HUES6 (cell line): ENCODE results near the gene CDC73.
"Not testable (repeated sequence)": the region's sequence is repeated elsewhere in the genome, so short reads cannot be mapped to it uniquely, and the experiment has no call there.

Experiments
- H3K27ac ChIP-seq: 2 replicates; pipeline ENCODE4 v1.7.0; 2013; ENCODE audit warnings: low read depth, mild to moderate bottlenecking, low read length, inconsistent platforms
- H3K27me3 ChIP-seq: 2 replicates; pipeline ENCODE4 v1.6.1; 2013; ENCODE audit warnings: low read length; ENCODE audit not compliant: control insufficient read depth, insufficient read depth
- H3K36me3 ChIP-seq: 2 replicates; pipeline ENCODE4 v1.6.1; 2013; ENCODE audit warnings: low read length; ENCODE audit not compliant: control insufficient read depth, insufficient read depth
- H3K4me1 ChIP-seq: 2 replicates; pipeline ENCODE4 v1.6.1; 2013; ENCODE audit warnings: low read length; ENCODE audit not compliant: control insufficient read depth, insufficient read depth
- H3K4me3 ChIP-seq: 2 replicates; pipeline ENCODE4 v1.5.1; 2013; ENCODE audit warnings: low read depth, low read length
- H3K9ac ChIP-seq: one replicate; pipeline ENCODE4 v1.6.1; 2013; ENCODE audit warnings: mild to moderate bottlenecking, low read length
- H3K9me3 ChIP-seq: 2 replicates; pipeline ENCODE4 v1.6.1; 2013; ENCODE audit warnings: low read depth, low read length; ENCODE audit not compliant: control insufficient read depth, insufficient read depth

CDC73 gene

DNA sequence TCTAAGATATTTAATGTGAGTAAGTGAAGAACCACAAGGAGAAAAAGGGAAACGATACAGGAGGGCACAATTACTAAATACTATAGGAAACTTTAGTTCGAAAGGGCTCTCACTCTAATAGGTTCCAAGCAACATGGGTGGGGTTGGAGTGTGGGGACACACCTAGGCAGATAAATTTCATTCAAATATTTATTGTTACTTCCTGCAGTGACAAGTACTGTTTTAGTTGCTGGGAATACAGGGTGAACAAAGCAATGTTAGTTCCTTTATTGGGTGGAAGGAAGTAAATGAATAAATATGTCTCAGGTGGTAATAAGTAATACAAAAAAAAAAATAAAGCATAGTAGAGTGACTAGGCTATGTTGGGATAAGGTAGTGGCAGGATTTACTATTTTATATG, 137.8 kb downstream of the CDC73 start:
- no peak overlapping the region for H3K9ac ChIP-seq
- no peaks in the 10 kb centered on the region for H3K9me3 ChIP-seq
- no peaks in the 10 kb centered on the region for H3K4me1 ChIP-seq
- H3K27me3 ChIP-seq, result no peaks in the 10 kb centered on the region
- H3K4me3 ChIP-seq, result no peak overlapping the region
- H3K36me3 ChIP-seq, result peaks cover 13% of the 10 kb centered on the region
- no peak overlapping the region for H3K27ac ChIP-seq

DNA sequence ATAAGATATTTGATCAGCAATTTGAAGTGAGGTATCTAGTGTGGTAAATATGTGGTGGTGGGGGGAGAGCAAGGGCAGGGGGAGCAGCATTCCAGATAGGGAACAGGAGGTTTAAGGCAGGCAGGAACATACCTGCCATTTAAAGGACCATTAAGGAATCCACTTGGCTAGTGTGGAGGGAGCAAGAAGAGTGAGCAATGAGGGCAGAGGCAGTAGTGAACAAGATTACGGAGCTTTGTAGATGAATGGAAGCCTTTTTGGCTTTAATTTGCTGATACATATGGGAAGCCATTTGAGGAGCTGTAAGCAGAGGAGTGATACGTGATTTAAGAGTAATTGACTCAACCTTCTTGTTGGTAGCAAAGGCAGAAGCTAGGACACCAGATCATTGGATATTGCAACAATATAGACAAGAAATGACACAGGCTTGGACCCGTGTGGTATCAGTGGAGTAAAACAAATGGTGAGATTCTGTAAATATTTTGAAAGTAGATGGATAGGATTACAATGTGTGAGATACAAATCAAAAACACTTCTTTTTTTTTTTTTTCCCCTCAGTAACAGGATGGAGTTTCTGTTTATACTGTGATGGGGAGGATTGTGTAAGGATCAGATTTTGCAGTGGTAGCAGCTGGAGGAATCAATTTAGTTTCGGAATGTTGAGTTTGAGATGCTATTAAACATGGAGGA, 138.4 kb downstream of the CDC73 start:
- H3K36me3 ChIP-seq, result peaks cover 13% of the 10 kb centered on the region
- no peak overlapping the region for H3K4me3 ChIP-seq
- H3K27ac ChIP-seq, result no peak overlapping the region
- no peak overlapping the region for H3K9ac ChIP-seq
- no peaks in the 10 kb centered on the region for H3K9me3 ChIP-seq
- H3K4me1 ChIP-seq, result no peaks in the 10 kb centered on the region
- no peaks in the 10 kb centered on the region for H3K27me3 ChIP-seq

DNA sequence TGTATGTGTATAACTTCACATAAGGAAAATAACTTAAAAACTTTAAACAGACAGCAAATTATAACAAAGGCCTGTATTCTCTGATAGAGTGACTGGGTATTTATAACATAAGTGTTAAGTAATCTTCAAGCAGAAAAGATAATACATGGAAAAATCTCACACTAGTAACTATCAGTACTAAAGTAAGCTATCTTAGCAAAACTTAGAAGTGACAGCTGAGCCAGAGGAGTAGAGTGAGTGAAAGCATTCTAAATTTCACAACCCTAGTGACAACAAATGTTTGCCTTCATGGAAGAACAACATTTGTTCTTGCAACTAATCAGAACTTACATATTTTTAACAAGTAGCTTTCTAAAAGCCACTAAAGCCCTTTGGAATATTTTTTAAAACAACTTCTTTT, 139.1 kb downstream of the CDC73 start:
- H3K36me3 ChIP-seq, result peaks cover 13% of the 10 kb centered on the region

DNA sequence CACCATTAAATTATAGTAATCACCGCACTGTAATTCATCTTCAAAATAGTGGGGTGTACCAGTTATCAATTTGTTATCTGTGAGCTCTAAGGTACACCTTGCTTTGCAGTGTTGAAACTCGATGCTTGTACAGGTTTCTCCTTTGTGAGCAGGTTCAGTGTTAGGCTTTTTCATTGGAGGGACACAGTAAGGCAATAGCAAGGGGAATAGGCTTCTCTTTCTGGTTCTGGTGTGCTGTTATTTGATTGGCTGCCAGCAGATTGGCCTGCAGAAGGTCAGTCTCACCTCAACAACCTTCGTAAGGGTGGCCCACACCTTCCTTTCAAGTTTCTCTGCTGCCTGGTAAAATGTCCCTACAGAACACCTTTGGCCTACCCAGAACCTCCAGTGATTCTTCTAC, 140.8 kb downstream of the CDC73 start:
- no peak overlapping the region for H3K4me3 ChIP-seq
- H3K9ac ChIP-seq, result no peak overlapping the region
- no peaks in the 10 kb centered on the region for H3K9me3 ChIP-seq
- H3K27me3 ChIP-seq, result no peaks in the 10 kb centered on the region
- H3K27ac ChIP-seq, result no peak overlapping the region
- no peaks in the 10 kb centered on the region for H3K4me1 ChIP-seq
- peaks cover 13% of the 10 kb centered on the region for H3K36me3 ChIP-seq

More for the DNA sequence above, 139.1 kb downstream of the CDC73 start:
- H3K27ac ChIP-seq, result no peak overlapping the region
- no peak overlapping the region for H3K9ac ChIP-seq
- no peaks in the 10 kb centered on the region for H3K4me1 ChIP-seq
- H3K9me3 ChIP-seq, result no peaks in the 10 kb centered on the region
- no peaks in the 10 kb centered on the region for H3K27me3 ChIP-seq
- H3K4me3 ChIP-seq, result no peak overlapping the region

DNA sequence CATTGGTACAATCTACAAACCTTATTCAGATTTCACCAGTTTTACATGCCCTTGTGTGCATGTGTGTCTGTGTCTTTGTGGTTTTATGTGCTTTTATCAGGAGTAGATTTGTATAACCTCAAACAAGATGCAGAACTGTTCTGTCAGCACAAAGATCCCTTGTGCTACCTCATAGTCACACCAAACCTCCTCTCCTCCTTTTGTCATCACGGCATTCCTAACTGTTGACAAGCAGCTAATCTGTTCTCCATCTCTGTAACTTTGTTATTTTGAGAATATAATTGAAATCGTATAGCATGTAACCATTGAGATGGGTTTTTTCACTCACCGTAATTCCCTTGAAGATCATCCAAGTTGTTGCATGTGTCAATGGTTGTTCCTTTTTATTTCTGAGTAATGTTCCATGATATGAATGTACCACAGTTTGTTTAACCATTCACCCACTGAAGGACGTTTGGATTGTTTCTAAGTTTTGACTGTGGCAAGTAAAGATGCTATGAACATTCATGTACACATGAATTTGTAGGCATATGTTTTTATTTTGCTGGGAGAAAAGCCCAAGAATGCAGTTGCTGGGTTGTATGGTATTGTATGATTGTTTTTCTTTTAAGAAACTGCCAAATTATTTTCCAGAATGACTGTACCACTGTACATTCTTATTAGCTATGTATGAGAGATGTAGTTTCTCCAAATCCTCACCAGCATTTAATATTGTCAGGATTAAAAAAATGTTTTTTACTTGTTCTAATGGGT, 142.7 kb downstream of the CDC73 start:
- Histone ChIP-seq H3K9me3 (no peaks in the 10 kb centered on the region), H3K9ac (no peak overlapping the region), H3K4me1 (no peaks in the 10 kb centered on the region), H3K27me3 (no peaks in the 10 kb centered on the region), H3K4me3 (no peak overlapping the region), H3K27ac (no peak overlapping the region), H3K36me3 (peaks cover 3% of the 10 kb centered on the region; the same call in 1 of the 2 replicates)

DNA sequence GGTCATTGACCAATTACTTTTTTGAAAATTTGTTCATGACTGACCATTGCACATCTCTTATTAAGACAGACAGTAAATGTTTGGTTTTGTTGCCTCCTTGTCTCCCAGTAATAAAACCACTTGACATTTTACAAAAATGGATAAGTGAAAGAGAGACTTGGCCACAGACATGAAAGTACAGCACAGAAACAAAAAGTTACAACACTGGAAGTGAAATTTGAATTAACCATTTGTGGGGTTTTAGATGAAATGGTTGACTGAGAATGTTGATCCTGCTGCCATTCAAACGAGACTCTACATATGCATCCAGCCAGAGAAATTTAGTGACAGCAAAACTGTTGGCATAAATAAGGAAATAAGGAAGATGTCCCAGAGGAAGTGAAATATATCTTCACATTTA, 143.9 kb downstream of the CDC73 start:
- no peaks in the 10 kb centered on the region for H3K9me3 ChIP-seq
- no peak overlapping the region for H3K4me3 ChIP-seq
- peaks cover 3% of the 10 kb centered on the region; the same call in 1 of the 2 replicates for H3K36me3 ChIP-seq
- no peak overlapping the region for H3K27ac ChIP-seq
- no peaks in the 10 kb centered on the region for H3K27me3 ChIP-seq
- no peaks in the 10 kb centered on the region for H3K4me1 ChIP-seq
- H3K9ac ChIP-seq, result no peak overlapping the region

DNA sequence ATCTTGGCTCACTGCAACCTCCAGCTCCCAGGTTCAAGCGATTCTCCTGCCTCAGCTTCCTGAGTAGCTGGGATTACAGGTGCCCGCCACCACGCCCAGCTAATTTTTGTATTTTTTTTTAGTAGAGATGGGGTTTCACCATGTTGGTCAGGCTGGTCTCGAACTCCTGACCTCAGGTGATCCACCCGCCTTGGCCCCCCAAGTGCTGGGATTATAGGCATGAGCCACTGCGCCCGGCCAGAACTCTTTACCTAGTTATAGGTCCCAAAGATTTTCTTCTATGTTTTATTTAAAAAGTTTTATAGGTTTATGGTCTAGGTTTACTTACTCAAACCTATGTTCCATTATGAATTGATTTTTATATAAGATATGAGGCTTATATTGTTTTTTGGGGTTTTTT, 145.0 kb downstream of the CDC73 start:
- H3K9me3 ChIP-seq, H3K27me3 ChIP-seq, H3K27ac ChIP-seq, H3K4me3 ChIP-seq, H3K36me3 ChIP-seq, H3K4me1 ChIP-seq, H3K9ac ChIP-seq: not testable (repeated sequence)

DNA sequence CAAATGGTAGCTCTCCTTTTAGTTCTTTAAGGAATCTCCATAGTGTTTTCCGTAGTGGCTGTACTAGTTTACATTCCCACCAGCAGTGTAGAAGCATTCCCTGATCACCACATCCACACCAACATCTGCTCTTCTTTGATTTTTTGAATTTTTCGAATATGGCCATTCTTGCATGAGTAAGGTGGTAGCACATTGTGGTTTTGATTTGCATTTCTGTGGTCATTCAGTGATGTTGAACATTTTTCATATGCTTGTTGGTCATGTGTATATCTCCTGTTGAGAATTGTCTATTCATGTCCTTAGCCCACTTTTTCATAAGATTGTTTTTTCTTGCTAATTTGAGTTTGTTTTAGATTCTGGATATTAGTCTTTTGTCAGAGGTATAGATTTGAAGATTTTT, 149.2 kb downstream of the CDC73 start:
- H3K36me3 ChIP-seq, result no peaks in the 10 kb centered on the region; the same call in 1 of the 2 replicates
- H3K9me3 ChIP-seq, result 0 out of 2 replicates have a peak, but pooled peaks cover 4% of the 10 kb centered on the region
- no peak overlapping the region for H3K27ac ChIP-seq
- no peak overlapping the region for H3K4me3 ChIP-seq
- no peaks in the 10 kb centered on the region; the same call in 1 of the 2 replicates for H3K4me1 ChIP-seq
- H3K9ac ChIP-seq, result no peak overlapping the region
- no peaks in the 10 kb centered on the region for H3K27me3 ChIP-seq

DNA sequence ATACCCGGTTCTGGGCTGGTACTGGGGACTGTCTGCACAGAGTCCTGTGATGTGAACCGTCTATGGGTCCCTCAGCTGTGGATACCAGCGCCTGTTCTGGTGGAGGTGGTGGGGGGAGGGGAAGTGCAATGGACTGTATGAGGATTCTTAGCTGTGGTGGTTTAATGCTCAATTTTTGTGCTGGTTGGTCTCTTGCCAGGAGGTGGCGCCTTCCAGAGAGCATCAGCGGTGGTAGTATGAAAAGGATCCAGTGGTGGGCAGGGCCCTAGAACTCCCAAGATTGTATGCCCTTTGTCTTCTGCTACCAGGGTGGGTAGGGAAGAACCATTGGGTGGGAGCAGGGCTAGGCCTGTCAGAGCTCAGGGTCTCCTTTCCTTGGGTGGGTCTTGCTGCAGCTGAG, 153.9 kb downstream of the CDC73 start:
- Histone ChIP-seq H3K36me3 (no peaks in the 10 kb centered on the region; the same call in 1 of the 2 replicates), H3K9ac (no peak overlapping the region), H3K27me3 (no peaks in the 10 kb centered on the region), H3K9me3 (0 out of 2 replicates have a peak, but pooled peaks cover 4% of the 10 kb centered on the region), H3K27ac (no peak overlapping the region), H3K4me1 (no peaks in the 10 kb centered on the region; the same call in 1 of the 2 replicates), H3K4me3 (no peak overlapping the region)

DNA sequence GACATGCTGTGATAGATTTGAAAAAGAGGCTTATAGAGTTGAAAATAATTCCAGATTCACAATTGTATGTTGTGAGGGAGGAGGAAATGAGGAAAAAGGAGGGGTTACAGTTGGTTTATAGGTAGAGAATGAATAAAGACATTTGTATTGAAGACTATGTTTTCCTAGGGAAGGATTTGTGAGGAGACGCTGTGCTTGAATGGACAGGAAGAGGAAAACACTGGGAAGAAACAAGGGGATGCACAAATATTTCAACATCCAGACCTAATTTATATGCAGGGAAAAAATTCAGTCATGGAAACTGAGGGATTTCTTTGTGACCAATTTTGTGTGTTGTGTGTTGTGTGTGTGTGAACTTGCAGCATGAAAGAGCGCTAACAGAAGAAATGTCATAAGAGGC, 157.1 kb downstream of the CDC73 start:
- Histone ChIP-seq H3K27me3 (no peaks in the 10 kb centered on the region), H3K9ac (no peak overlapping the region), H3K9me3 (0 out of 2 replicates have a peak, but pooled peaks cover 4% of the 10 kb centered on the region), H3K4me1 (peaks cover 10% of the 10 kb centered on the region), H3K36me3 (no peaks in the 10 kb centered on the region), H3K27ac (no peak overlapping the region), H3K4me3 (no peak overlapping the region)

DNA sequence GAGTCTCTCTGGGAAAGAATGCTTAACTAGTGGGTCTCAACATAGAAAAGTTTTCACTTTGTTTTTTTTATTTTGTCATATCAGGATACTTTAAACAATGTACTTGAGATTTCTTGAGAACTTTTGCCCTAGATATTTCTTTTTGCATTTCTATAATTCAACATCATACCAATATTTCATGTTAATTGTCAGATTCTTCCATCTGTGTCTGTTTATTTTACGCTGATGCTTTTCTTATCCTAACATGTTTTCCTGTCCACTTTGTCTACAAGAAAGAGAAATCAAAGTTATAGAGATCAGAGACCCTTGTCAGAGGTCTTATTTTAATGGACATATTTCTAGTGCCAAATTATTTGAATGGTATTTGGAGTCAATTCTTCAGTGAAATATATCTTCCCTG, 160.1 kb downstream of the CDC73 start:
- no peaks in the 10 kb centered on the region for H3K36me3 ChIP-seq
- H3K9ac ChIP-seq, result no peak overlapping the region
- H3K27ac ChIP-seq, result no peak overlapping the region
- no peaks in the 10 kb centered on the region for H3K27me3 ChIP-seq
- no peak overlapping the region for H3K4me3 ChIP-seq
- H3K9me3 ChIP-seq, result no peaks in the 10 kb centered on the region
- peaks cover 10% of the 10 kb centered on the region for H3K4me1 ChIP-seq
